GM21447 (cell line): ENCODE measurements around the gene SERPINA12.

Source experiments
- ATAC-seq: cut with Tn5 transposase; IDR thresholded peaks from one replicate; pipeline ENCODE4 v1.9.1; 2021; ENCODE audit not compliant: unreplicated experiment

The SERPINA12 gene

DNA sequence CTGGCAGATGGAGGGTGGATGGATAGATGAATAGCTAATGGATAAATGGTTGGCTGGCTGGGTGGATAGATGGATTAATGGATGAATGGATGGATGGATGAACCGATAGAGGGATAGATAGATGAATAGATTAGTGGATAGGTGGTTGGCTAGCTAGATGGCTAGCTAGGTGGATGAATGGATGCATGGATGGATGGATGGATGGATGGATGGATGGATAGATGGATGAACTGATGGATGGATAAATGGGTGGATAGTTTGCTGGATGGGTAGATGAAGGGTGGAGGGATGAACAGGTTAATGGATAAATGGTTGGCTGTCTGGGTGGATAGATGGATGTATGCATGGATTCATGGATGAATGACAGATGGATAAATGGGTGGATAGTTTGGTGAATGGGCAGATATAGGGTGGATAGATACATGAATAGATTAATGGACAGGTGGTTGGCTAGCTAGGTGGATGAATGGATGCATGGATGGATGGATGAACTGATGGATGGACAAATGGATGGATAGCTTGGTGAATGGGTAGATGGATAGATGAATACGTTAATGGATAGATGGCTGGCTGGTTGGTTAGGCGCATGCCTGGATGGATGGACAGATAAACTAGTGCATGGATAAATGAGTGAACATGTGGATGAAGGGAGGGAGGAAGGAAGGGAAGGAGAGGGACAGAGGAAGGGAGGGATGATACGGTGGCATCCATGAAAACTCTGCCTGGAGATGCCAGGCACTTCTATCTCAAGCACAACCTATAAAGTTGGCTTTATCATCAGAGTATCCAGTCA, 41.3 kb downstream of the SERPINA12 start:
- ATAC-seq, result no peak

- no peak for ATAC-seq
Observed at GRCh38 chr14:94466706-94467370, 42.4 kb downstream of the SERPINA12 start.

DNA sequence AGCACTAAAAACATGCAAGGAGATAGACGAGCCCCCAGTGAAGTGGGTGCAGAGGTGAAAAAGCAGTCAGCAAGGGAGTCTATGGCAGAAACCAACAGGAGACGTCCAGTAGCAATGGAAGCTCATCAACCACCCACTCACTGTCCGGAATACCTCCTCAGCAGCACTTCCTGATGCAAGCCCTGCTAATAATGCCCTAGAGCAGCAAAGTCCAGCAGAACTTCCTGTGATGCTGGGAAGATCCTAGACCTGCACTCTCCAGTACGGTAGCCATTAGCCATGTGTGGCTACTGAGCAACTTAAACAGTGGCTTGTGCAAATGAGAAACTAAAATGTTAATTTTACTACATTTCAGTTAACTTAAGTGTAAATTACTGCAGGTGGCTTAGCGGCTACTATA, 44.2 kb downstream of the SERPINA12 start:
- ATAC-seq, result no peak

- ATAC-seq, result no peak
Observed at GRCh38 chr14:94464290-94464689, 45.0 kb downstream of the SERPINA12 start.

DNA sequence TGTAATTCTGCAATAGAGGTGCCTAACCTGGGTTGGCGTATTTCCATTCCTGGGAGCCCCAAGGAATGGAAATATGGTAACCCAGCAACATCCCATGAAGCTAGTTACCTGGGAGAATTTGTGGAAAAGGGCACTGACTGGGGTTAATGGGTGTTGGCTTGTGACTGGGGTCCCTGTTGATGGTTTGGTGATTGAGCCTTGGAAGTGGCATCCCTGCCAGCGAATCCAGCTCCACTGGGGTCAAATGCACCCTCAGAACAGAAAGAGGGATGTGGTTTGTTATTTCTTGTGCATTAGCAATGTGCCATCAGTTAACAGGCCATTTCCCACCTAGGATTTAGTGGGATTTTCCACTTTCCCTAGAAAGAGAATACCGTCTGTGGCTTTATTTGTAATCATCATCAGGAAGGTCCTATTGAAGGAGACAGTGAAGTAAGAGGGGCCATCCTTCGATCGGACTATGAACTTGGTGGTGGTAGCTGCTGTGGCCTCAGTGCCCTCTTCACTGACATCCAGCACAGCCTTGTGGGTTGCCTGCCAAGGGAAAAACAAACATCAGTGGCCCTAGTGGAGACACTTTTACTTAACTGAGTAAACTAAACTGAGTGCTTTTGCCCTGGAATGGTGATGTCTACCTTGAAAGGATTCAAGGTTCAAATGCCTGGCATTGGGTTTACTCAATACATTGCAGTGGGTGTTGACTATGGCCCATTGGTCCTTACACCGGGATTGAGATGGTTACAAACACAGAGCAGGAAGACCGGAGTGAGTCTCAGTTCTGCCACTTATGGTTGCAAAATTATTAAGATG, 46.3 kb downstream of the SERPINA12 start:
- no peak for ATAC-seq

DNA sequence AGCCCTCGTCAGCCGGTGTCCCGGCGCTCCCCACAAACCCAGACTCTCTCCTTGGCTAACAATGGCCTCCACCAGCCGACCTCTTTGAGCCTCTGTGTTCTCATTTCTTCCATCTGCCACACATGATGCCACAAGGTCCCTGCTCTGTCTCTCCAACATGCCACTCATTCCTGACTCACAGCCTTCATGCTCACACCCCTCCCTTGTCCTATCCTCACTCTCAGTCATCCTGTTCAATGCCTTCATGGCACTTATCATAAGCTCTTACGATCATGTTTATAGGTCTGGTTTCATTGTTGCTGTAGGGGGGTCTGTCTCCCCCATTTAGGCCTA, 47.1 kb downstream of the SERPINA12 start:
- ATAC-seq, result no peak

DNA sequence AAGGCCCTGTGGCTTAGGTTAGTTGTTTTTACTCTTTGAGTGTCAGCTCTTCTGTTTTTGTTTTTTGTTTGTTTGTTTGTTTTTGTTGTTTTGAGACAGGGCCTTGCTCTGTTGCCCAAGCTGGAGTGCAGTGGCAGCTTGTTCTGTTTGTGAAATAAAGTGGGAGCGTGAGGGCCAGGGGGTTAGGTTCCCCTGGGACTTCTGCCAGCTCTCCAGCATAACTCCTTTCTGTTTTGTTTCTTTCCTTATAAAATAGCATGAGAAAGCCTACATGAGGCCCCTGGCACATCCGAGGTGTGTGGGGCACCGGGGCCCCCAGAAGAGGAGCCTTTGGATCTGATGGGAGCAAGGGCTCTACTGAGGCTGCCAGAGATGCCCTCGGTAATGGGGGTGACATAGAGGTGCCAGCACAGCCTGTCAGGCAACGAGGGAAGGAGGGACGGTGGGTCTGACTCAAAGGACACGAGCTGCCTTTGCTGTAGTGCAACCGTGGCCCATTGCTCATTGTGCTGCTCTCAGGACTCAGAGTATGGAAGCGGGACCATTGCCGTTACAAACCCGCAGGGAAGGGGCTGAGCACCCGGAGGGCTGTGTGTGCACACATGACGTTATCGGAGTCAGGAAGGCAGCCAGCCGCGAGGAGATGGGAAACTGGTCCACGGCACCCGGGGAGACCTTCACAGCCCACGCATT, 47.6 kb downstream of the SERPINA12 start:
- ATAC-seq, result no peak

DNA sequence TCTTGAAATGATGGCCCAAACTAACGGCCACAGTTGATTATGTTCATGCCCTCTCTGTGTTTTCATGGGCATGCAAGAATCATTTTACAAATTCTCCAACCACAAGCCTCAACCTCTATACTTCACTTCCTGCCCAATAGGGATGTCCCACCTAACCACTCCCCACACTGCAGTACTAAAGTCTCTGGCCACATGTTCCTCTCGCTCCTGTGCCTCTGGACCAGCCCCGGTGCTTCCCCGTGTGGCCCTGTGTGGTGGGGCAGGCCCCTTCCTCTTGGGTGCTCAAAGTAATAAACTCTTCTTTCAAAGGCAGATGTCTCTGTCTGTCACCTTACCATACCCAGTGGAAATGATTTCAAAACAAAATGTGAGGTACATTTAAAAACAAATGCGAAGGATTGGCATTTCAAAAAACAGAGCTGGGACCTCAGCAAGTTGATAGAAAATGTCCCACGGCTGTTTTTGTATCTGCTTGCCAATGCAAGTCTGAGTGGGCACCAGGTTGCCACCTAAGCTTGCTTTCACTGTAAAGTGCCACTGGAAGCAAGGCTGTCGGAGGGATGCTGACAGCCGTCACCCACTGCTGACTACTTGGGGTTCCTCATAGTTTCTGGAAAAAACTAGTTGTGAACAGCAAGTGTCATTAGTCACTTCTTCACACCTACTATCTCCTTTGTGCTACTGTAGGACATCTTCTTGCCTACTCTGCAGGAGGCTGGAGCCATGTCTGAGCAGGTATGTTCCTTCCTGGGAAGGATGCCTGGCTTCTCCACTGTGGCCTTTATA, 48.4 kb downstream of the SERPINA12 start:
- ATAC-seq, result no peak

DNA sequence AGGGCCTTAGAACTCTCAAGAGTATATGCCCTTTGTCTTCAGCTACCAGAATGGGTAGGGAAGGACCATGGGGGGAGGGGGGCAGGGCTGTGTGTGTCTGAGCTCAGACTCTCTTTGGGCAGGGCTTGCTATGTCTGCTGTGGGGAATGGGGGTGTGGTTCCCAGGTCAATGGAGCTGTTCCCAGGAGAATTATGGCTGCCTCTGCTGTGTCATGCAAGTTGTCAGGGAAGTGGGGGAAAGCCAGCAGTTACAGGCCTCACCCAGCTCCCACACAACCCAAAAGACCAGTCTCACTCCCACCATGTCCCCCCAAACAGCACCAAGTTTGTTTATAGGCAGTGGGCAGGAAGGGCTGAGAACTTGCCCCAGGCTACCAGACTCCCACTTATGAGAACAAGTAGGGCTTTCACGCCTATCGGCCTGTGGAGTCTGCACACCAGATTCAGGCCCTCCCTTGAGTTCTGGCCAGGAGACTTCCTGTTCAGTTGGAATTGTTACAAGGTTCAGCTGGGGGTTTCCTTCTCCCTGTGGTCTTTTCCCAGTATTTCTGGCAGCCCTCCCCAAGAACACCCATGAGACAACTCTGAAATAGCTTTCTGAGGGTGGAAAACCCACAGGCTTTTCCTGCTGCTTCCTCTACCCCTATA, 50.6 kb downstream of the SERPINA12 start:
- ATAC-seq, result no peak

DNA sequence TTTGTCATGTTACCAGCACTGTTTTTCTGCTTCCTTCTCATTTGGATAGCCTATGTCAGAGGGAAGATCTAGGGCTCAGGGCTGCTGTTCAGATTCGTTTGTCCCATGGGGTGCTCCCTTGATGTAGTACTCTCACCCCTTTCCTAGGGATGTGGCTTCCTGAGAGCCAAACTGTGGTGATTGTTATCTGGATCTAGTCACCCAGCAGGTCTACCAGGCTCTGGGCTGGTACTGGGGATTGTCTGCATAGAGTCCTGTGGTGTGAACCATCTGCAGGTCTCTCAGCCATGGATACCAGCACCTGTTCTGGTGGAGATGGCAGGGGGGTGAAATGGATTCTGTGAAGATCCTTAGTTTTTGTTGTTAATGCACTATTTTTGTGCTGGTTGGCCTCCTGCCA, 51.2 kb downstream of the SERPINA12 start:
- ATAC-seq, result no peak

DNA sequence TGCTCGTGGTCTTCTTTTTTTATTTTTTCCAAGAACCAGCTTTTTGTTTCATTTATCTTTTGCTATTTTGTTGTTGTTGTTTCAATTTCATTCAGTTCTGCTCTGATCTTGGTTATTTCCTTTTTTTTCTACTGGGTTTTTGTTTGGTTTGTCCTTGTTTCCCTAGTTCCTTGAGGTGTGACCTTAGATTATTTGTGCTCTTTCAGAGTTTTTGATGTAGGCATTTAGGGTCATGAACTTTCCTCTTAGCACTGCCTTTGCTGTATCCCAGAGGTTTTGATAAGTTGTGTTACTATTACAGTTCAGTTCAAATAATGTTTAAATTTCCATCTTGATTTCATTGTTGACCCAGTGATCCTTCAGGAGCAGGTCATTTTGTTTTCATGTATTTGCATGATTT, 53.3 kb downstream of the SERPINA12 start:
- no peak for ATAC-seq

GRCh38 chr14:94451826-94452225, 57.4 kb downstream of the SERPINA12 start:
- ATAC-seq, result no peak

DNA sequence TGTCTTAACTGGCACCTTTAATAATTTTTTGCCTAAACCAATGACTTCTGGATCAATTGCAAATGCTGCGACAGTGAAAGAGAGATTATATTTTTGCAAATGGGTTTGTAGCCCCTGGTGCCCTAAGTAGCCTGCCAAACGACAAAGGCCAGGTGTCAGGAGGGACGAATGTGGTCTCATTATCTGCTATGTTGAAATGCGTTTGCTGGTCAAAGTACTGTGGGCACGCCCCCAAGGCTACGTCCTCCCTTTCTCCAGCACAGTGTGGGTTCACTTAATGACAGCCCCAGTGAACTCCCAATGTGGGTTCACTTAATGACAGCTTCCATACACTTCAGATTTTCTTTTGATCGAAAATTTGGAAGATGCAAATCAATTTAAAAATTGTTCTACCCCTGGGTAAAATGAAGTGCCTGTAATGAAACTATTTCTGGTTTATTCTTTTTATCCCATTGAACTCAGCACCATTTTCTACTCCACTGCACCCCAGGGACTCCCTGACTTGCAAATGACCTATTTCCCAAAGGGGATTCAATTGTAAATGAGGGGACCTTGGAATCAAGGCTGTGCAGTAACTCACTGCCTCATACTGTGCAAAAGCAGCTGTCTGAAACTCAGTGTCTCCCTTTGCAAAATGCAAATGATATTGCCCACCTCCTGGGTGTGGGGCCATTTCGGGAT, 58.0 kb downstream of the SERPINA12 start:
- no peak for ATAC-seq

- no peak for ATAC-seq
Observed at GRCh38 chr14:94450722-94451090, 58.6 kb downstream of the SERPINA12 start.

DNA sequence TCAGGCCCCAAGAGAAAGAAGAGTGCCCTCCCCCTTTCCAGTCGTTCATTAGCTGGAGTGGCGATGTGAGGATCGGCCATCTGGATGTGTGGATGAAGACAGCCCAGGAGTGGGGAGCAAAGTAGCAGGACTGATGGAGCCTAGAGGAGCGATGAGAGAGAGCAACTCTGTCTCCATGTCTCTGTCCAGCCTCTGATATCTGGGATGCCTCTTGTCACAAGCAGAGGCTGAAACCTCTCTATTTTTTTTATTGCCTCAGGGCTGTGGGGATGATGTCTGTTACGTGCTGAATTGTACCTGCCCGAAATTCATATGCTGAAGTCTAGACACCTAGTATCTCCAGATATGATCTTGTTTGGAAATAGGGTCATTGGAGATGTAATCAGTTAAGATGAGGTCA, 59.3 kb downstream of the SERPINA12 start:
- no peak for ATAC-seq

DNA sequence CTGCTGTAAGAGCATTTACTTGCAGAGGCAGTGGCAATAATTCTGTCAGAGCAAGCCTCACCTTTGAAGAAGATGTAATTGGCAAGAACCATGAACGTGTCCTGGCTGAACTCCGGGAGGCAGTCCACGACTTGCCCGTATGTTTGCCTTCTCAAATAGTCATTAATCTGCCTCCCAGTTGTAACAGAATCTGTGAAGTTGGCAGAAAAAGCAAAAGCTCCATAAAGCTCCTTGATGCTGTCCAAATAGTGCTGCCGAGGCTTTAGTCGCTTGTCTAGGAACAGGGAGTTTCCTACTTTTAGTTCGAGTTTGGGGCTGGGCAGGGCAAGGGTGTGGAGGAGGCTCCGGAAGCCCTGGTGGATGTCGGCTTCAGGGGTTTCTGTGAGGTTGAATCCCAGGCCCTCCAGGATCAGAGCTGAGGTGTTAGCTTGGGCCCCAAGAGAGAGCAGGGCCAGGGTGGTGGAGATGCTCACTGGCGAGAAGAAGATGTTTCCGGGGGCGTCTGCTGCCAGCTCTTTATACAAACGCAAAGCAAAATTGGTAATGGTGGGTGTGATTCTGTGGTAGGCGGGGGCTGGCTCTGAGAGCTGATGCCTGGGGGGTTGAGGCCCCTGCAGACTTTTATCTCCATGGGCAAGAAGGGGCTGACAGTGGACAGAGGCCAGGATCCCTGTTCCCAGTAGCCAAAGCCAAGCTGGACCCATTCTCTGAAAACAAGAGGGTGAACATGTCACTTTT, 61.0 kb downstream of the SERPINA12 start:
- ATAC-seq, result no peak

DNA sequence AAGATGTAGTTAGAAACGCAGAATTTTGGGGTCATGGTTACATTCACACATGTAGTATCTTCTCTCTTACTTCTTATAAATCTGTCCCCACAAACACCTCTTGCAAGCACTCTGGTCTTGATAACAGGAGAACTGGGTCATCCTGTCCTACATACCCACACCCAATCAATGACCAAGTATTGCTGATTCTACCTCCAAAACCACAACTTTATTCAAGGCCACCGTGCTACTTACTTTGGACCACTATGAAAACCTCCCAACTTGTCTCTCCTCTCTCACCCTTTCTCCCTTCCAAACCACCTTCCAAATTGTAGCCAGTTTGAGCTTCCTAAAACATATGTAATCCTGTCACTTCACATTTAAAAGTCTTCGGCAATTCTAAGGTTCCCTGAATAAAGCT, 62.1 kb downstream of the SERPINA12 start:
- no peak for ATAC-seq

GRCh38 chr14:94446126-94446525, 63.1 kb downstream of the SERPINA12 start:
- no peak for ATAC-seq

- no peak for ATAC-seq
Observed at GRCh38 chr14:94445003-94445402, 64.3 kb downstream of the SERPINA12 start.
